ENCODE measurements around the gene DEFB114. TPM values are rescaled to one million over a fixed set of nuclear protein-coding genes. Genes with fewer than 3 reads are reported as not detected.

Gene DEFB114
- total RNA-seq, 1 donor from 2014 or later: not detected

- no peak for DNase-seq (ENCODE audit: low spot score)
Observed at GRCh38 chr6:49937017-49937416, 26.9 kb downstream of the DEFB114 start.

GRCh38 chr6:49935387-49935786 is 28.6 kb downstream of the DEFB114 start:
- DNase-seq (ENCODE audit: low spot score): no peak

GRCh38 chr6:49934770-49935169 is 29.2 kb downstream of the DEFB114 start:
- DNase-seq (ENCODE audit: low spot score): no peak

- DNase-seq (ENCODE audit: low spot score): no peak
Observed at GRCh38 chr6:49933526-49933925, 30.4 kb downstream of the DEFB114 start.

- no peak for DNase-seq (ENCODE audit: low spot score)
Observed at GRCh38 chr6:49929340-49929739, 34.6 kb downstream of the DEFB114 start.

GRCh38 chr6:49923826-49924225 is 40.1 kb downstream of the DEFB114 start:
- no peak for DNase-seq (ENCODE audit: low spot score)

GRCh38 chr6:49919935-49920644 is 43.9 kb downstream of the DEFB114 start:
- no peak for DNase-seq (ENCODE audit: low spot score)

- DNase-seq (ENCODE audit: low spot score): no peak
Observed at GRCh38 chr6:49919261-49919660, 44.7 kb downstream of the DEFB114 start.

GRCh38 chr6:49918787-49919186 is 45.2 kb downstream of the DEFB114 start:
- DNase-seq (ENCODE audit: low spot score): no peak

- no peak for DNase-seq (ENCODE audit: low spot score)
Observed at GRCh38 chr6:49915035-49915434, 48.9 kb downstream of the DEFB114 start.

- no peak for DNase-seq (ENCODE audit: low spot score)
Observed at GRCh38 chr6:49913636-49914375, 50.2 kb downstream of the DEFB114 start.

GRCh38 chr6:49912196-49912595 is 51.8 kb downstream of the DEFB114 start:
- no peak for DNase-seq (ENCODE audit: low spot score)

- no peak for DNase-seq (ENCODE audit: low spot score)
Observed at GRCh38 chr6:49911252-49911651, 52.7 kb downstream of the DEFB114 start.

Other genes starting within 250 kb of the DEFB114 start
- 7.5 TPM for gene CRISP3, start 219.8 kb downstream of the DEFB114 start, total RNA-seq
- gene PGK2, start 176.9 kb downstream of the DEFB114 start, total RNA-seq: not detected
- gene CRISP1, start 97.6 kb downstream of the DEFB114 start, total RNA-seq: not detected
- gene DEFB113, start 5.5 kb upstream of the DEFB114 start, total RNA-seq: not detected
- not detected for gene DEFB110, start 57.8 kb upstream of the DEFB114 start, total RNA-seq
- not detected for gene DEFB112, start 85.8 kb upstream of the DEFB114 start, total RNA-seq